ENCODE data around the gene CREBBP.

Gene CREBBP

DNA sequence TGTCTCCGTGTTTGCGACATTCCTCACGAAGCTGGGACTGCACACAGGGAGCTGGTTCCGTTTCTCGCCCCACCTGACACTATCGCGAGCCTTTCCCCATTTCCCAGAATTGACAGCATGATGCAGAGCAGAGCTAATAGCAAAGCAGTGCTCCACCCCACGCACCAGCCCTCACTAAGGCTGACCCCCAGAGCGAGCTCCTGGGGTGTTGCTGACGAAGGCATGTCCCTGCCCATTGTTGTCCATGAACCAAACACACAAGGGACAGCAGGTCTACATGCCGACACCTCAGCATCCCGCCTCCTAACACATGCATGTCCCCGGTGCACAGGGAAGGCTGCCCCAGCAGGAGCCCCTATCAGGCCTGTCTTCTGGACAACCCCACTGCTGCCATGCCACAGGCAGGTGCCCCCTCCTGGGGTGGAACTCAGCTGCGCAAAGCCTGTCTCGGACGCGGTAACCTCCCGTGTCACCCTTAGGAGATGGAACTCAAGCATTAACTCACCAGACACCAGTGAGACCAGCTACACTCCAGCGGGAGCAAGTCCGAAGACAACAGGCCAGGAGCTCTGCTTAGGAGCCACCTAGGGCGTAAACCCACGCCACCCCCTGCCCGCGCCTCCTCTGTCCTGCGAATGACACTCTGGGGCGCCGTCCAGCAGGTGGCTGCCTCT, 146.3 kb downstream of the CREBBP start:
- peak in 1 of 2 donors; percentile 60 for DNase-seq
- Histone ChIP-seq H3K36me3 (peaks cover 93 to 100% (median 96%) of the 10 kb centered on the region in 3 donors), H3K27me3 (no peaks in the 10 kb centered on the region), H3K27ac (no peak overlapping the region), H3K4me3 (no peak overlapping the region), H3K4me1 (no peaks in the 10 kb centered on the region), H3K9me3 (no peaks in the 10 kb centered on the region)
- intact Hi-C loops (cut with DNase I; ENCODE audit: low total_unique reads): no loop called here
- TF ChIP-seq, protein P1, sequence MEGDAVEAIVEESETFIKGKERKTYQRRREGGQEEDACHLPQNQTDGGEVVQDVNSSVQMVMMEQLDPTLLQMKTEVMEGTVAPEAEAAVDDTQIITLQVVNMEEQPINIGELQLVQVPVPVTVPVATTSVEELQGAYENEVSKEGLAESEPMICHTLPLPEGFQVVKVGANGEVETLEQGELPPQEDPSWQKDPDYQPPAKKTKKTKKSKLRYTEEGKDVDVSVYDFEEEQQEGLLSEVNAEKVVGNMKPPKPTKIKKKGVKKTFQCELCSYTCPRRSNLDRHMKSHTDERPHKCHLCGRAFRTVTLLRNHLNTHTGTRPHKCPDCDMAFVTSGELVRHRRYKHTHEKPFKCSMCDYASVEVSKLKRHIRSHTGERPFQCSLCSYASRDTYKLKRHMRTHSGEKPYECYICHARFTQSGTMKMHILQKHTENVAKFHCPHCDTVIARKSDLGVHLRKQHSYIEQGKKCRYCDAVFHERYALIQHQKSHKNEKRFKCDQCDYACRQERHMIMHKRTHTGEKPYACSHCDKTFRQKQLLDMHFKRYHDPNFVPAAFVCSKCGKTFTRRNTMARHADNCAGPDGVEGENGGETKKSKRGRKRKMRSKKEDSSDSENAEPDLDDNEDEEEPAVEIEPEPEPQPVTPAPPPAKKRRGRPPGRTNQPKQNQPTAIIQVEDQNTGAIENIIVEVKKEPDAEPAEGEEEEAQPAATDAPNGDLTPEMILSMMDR (IDR thresholded peaks at IDR 0.05): no peak

DNA sequence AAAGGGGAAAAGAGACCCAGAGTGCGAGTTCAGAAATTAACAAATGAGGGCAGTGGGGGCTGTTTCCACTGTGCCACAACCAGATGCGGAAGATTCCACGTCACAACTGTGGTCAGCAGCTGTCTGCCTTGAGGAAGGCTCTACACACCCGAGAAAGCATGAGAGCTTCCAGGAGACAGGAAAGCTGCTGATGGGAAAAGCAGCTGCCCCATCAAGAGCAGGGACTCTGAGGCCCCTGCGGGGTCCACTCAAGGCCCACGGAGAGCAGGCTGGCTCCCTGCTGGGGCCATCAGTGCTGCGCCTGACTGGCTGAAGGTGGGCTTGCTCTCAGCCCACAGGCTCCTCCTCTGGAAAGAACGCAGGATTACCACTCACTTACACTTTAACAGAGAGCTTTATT, 148.3 kb downstream of the CREBBP start:
- intact Hi-C loops (cut with DNase I; ENCODE audit: low total_unique reads): no loop called here
- Histone ChIP-seq H3K9me3 (no peaks in the 10 kb centered on the region), H3K4me1 (no peaks in the 10 kb centered on the region), H3K4me3 (no peak overlapping the region), H3K36me3 (peaks cover 93 to 98% (median 97%) of the 10 kb centered on the region in 3 donors), H3K27ac (no peak overlapping the region), H3K27me3 (no peaks in the 10 kb centered on the region)
- TF ChIP-seq, protein P1 (IDR thresholded peaks at IDR 0.05): no peak
- DNase-seq: peak in 1 of 2 donors; percentile 42

DNA sequence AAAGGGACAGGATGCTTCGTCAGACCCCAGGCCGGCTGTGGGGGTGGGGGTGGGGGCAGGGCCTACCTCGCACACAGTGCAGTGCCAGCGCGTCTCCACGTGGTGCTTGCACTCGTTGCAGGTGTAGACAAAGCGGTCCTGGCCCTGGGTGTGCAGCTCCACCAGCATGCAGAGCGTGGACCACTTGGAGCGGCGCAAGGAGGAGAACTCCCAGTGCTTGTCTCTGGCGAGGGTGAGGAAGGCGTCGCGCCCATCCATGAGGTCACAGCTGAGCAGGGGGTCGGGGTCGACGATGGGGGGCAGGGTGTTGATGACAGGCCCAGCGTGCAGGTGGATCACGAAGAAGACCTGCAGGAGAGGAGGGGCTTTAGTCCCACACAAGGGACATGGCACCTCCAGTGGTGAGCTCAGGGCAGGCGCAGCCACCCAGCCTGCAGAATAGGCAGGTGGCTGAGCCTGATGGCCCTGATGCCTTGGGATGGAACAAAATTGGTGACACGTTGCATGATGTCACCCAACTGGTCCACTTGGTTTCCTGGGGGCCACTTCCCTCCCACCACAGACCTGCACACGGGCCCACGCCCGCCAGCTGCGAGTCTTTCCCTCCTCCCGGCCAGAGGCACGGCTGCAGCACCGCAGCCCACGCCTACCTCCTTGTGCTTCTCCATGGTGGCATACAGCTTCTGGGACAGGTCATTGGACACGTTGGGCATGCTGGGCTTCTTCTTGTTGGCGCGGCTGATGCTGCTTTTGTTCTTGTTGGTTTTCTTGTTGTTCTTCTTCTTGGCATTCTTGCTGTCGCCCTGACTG, 149.2 kb downstream of the CREBBP start:
- Histone ChIP-seq H3K4me3 (no peak overlapping the region), H3K36me3 (peaks cover 90 to 98% (median 93%) of the 10 kb centered on the region in 3 donors), H3K27me3 (no peaks in the 10 kb centered on the region), H3K9me3 (no peaks in the 10 kb centered on the region), H3K27ac (no peak overlapping the region), H3K4me1 (no peaks in the 10 kb centered on the region)
- intact Hi-C loops (cut with DNase I; ENCODE audit: low total_unique reads): no loop called here
- TF ChIP-seq, protein P1 (IDR thresholded peaks at IDR 0.05): no peak
- DNase-seq: peak in 1 of 2 donors; percentile 55

DNA sequence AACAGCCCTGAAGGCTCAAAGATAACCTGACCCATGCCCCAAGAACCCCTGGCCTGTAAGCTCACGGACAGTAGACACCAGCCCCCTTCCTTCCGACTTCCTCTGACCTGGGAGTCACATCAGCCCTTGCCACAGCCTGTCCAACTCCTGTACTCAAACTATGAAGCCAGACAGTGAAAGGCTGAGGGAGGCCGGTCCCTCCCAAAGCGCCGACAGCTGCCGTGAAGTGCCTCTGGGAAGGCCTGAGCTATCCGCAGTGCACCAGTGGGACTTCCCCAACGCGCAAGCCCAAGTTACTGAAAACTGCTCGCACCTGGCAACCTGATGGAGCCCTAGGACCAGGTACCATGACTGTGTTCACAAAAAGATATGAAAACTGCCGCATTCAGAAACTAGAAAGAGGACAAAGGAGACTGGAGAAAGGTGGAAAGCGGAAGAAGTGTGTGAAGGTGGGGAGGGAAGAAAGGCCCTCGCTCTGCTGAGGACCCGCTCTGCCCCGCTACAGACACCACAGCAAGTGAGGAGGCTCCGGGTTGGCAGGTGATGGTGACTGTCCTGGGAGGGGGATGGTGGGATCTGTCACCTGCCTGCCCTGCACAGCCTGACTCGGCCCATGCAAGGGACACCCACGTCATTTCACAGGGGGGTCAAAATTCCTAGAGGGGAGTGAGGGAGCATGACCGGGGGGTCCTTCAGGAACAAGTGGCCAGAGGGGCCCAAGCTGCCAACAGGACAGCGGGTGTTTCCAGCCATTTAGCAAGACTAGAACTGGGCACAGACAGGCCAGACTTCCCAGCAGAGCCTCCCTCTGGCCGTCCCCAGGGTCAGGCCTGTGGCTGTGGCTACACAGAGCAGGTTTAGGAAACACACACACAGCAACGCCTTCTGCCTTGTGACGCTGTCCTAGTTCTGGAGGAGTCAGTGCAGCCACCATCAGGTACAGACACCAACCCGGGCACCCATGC, 150.1 kb downstream of the CREBBP start:
- H3K4me3 ChIP-seq: no peak overlapping the region
- H3K9me3 ChIP-seq: no peaks in the 10 kb centered on the region
- no peak for DNase-seq
- no peaks in the 10 kb centered on the region for H3K27me3 ChIP-seq
- TF ChIP-seq, protein P1 (IDR thresholded peaks at IDR 0.05): no peak
- H3K36me3 ChIP-seq: peaks cover 81 to 96% (median 85%) of the 10 kb centered on the region in 3 donors
- H3K4me1 ChIP-seq: no peaks in the 10 kb centered on the region
- H3K27ac ChIP-seq: no peak overlapping the region
- intact Hi-C loops (cut with DNase I; ENCODE audit: low total_unique reads): no loop called here
